ENCODE measurements around the gene SCN2A.

Gene SCN2A

DNA sequence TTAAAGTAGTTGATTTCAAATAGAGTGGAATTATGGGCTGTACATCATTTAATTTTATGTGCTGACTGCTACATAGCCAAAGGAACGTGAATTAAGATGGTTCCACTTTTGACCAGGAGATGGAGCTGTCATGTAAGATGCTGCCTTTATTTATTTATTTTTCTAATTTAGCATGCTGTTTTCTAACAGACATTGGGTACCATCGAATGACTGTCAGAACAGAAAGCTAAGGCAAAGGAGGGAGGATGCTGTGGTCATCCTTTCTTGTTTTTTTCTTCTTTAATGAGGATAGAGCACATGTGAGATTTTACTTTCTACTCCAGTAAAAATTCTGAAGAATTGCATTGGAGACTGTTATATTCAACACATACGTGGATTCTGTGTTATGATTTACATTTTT is at the start of gene SCN2A:
Gene SCN2A, plus strand, starts transcription at position 185 of the 400 bp plus-strand sequence. CDS start 56,410 bp downstream, outside the sequence.
- DNase-seq: peak; percentile 86

DNA sequence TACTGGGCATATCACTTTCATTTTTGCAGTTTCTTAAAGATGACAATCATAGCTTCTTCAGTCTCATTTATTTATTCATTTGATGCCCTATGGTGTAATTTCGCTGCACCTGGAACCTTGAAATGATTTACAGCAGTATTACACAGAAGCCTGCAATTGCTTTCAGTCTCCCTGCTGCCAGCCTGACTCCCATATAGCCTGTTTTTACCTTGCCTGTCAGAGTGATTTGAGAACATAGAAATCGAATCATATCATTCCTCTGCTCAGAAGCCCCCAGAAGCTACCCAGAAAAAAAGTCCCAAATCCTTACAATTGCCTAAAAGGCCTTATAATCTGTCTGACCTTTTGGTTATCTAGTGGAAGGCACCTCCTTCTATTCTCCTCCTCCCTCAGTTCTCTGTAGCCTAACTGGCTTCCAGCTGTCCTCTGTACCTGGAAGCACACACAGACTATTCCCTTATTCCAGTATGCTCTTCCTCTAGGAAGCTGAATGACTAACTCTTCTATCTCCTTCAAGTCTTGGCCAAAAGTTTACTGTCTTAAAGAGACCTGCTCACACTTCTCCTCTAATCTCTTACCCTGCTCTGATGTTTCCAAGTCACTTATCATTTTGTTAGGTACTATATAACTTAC is 48.0 kb upstream of the SCN2A start:
- DNase-seq: no peak

DNA sequence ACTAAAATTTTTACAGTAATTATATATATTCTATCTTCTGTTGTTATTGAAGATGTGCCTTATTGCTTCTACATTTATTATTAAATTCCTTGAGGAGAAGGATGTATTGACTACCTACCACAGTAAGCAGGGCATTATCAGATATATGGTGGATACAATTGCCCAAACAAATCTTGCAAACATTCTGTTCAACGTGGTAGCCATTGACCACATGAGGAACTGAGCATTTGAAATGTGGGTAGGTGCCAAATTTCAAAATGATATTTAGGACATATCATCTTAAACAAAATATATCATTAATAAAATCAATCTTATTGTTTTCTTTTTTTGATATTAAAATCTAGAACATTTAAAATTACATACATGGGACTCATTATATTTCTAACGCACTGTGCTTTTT is 46.5 kb upstream of the SCN2A start:
- no peak for DNase-seq

DNA sequence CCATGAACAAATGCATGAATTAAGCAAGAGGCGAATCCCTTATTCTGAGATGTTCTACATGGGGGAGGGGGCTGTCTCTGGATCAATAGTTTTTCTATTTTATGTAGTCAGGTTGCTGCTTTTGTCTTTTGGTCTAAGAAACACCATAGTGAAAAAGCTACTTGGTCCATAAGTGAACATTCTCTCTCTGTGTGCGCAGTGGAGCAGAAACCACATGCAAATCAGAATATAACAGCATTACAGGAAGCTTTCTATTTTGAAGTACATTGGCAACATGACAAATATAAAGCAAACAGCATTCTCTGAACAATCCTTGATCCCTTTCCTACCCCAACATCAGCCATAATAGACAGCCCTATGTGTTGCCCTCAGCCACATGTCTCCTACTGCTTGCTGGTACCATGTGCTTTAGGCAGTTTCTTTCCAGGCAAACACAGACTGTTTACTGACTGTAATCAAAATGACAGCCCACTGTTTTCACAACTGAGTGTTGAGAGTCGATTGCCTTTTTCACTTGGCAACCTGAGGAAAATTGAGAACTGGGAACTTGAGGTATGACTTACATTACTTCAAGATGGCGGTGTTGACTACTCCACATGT is 45.9 kb upstream of the SCN2A start:
- peak; percentile 79 for DNase-seq

DNA sequence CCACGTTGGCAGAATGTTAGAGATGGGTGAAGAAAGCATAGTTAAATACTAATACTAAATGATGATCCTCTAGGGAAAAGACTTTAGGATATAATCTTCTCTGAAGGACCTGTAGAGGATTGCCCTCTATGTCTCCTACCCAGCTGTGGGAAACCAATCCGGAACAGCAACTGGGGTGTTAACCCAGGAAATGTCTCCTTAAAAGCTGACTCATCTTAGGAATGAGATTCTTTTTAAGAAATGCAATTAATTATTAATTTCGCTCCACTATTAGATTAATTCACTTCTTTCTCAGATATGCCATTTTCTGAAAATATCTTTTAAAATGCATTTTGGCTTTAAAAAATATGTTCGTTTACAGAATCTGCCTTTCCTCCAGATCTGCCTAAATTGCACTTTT is 42.8 kb upstream of the SCN2A start:
- no peak for DNase-seq

DNA sequence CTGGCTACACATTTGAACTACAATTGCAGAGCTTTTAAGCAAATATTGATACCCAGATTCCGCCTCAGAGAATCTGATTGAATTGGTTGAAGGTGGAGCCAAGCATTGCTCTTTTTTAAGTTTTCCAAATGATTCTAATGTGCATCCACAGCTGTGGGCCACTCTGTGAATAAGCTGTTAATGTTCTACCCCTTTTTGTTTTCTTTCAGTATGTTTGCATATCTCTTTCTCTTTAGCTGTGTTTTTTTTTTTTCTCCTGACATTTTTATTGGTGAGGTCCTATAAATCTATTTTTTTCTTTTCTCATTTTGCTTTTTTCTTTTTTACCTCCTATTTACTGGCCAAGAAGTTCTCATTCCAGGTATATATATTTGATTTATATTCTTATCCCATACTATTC is 41.9 kb upstream of the SCN2A start:
- peak; percentile 75 for DNase-seq

DNA sequence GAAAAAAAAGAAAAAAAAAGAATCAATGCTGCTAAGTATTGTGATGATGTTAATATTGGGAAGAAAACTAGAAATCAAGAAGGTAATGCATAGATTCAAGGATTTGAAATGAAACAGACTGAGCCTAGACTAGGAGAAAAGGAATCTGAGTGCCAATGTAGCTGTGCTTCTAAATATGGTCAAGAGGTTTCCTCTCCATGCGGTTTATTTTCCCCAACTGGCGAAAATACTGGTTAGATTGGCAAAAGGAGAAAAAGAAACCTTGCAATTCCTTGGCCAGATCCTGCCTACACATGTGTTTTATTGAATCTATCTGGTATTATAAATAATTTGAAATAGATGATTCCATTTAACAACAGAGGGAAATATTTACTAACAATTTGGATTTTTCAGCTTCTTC is 41.0 kb upstream of the SCN2A start:
- DNase-seq: no peak

DNA sequence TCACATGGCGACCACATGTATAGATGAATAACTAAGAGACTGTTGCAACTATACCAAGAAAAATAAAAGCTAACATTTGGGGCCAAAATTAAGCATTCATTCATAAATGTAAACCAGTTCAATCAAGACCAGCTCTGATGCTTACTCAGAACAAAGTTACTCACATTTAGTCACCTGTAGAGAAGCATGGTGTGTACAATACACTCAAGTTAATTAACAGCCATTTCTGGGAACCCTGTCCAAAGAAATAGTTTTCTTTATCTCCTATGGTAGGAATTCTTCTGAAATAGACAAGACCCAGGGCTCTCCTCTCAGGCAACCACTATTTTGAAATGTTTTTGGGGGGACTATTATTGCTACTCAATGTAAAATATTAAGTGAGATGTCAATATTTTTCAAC is 37.0 kb upstream of the SCN2A start:
- peak; percentile 60 for DNase-seq

DNA sequence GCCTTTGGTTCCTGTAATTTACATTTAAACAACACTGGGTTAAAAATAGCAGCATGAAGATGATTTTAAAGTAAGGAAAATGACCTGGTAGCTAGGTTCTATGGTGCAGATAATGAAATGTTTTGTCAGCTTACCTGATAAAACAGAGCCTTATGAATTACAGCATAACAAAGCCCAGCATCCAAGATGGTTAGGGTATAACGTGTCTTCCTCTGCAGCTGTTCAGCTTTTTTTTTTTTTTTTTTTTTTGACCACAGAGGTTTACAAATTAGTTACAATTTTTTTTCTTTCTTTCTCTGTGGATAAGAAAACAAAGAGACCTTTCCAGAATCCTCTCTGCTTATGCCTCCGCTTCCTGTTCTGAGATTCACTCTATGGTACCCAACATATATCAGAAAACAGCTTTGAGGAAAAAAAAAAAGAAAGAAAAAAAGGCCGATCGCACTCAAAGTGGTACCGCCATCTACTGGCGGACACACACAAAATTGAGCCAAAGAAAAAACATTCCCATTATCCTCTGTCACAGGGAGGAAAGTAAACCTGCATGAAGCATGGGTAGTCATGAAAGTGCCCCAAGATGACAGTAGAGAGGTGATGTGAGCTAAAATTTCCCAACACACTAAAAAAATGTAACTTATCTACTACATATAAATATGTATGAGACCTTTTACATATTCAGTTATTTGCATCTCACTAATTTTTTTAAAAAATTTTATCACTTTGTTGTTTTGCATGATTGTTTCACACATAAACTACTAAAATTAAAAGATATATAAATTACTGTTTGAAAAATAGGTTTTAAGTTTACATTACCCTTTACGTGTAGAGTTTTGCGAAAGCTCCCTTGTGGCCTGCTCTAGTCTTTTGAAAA is 35.3 kb upstream of the SCN2A start, which contains the start of gene SCN3A:
Gene SCN3A, minus strand, starts transcription at position 362 of the 871 bp plus-strand sequence. CDS start 27,656 bp downstream, outside the sequence.
- peak; percentile 92 for DNase-seq

DNA sequence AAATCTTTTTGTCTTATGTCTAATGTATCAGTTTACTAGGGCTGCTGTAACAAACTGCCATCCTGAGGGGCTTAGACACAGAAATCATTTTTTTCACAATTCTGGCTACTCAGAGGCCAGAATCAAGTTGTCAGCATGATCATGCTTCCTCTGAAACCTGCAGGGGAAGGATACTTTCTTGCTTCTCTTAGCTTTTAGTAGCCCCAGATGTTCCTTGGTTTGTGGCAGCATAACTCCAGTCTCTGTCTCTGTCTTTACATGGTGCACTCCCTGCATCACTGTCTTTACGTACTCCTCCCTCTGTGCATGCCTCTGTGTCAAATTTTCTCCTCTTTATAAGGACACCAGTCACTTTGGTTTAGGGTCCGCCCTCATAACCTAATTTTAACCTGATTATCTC is 33.3 kb upstream of the SCN2A start:
- DNase-seq: no peak

DNA sequence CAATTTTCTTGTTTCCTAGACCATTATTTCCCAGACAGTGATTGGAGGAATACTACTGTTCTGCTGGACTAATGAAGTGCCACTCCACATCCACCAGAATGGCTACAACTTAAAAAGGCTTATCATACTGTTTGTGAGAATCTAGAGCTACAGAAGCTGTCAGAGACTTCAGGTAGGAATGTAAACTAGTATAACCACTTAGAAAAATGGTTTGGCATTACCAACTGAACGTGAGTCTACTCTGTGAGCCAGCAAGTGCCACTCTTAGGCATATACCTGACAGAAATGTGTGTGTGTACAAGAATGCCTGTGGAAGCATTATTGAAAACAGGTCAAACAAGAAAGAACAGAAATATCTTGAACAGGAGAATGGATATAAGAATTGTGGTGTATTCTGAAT is 31.1 kb upstream of the SCN2A start:
- DNase-seq: no peak

DNA sequence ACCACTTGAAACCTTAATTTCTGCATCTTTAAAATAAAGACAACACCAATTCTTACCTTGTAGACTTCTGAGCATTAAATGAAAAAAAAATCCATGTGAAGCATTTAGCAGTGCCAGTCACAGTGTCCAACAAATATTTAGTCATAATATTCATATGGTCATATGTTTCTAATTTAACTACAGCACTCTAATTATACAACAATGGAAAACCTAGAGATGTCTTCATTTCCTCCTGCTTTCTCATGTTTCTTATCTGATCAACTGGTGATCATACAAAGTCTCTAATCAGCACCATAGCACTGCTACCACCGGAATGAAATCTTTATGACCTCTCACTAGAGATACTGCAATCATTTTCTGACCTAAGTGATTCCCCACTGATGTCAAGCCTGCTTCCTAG is 25.1 kb upstream of the SCN2A start:
- DNase-seq: no peak

DNA sequence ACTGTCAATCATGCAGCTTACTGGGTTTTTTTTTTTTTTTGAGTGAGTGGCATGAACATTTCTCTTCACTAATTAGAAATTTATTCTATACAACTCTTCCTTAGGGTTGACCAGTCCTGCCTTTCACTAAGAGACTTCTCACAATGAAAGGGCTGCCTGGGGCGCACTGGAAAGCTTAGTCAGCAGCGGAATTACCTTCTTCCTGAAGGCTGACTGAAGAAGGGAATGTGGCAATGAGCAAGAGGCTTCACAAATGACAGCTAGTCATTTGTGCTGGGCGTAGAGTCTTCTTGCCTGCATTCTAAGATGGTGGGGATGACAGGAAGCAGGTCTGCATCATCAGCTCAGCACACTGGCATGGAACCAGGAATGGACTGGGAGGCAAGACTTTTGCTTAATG is 19.7 kb upstream of the SCN2A start:
- DNase-seq: no peak

DNA sequence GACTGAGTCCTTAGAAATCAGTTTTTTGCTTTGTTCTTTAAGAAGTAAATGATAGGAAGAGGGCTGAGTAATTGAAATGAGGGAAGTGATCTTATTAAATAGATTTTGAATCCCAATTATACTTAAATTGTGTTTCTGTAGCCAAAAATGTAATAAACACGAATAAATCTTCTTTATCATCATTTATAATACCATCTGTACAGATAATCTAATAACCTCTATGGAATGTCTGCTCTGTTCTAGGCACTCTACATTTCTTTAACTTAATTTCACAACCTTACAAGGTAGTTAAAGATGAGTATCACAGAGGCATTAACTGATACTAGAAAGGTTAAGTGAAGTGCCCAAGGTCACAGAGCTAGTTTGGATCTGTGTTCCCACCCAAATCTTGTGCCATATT is 14.3 kb upstream of the SCN2A start:
- no peak for DNase-seq

DNA sequence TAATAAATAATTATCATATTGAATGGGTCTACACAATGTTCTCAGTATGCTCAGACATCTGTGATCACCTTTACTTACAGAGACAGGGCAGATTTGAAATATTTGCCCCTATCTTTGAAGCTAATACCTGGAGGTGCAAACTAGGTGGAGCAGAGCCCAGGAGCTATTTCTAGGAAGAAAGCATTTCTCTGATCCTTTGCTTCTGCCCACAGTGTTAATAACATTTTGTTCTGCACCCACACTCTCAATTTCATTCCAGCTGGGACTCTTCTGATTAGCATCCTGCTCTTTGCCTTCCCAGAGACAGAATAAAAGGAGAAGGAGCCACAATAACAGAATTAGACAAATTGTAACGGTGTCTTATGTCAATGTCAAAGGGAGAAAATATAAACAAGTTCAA is 11.6 kb upstream of the SCN2A start:
- DNase-seq: no peak

DNA sequence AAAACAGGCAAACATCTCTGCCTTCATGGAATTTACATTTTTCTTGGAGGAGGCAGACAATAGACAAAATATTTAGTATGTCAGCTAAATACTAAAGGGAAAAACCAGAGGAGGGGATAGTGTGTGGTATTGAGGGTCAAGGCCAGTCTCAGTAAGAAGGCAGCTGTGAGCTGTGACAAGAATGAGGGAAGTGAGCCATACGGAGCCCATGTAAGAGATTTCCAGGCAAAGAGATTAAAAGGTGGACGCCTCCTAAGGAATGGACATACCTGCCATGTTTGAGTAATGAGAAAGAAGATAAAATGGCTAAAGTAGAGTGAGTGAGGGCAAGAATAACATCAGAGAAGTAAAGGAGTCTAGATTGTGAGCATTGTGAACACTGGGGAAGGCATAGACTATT is 2.2 kb upstream of the SCN2A start:
- DNase-seq: no peak

DNA sequence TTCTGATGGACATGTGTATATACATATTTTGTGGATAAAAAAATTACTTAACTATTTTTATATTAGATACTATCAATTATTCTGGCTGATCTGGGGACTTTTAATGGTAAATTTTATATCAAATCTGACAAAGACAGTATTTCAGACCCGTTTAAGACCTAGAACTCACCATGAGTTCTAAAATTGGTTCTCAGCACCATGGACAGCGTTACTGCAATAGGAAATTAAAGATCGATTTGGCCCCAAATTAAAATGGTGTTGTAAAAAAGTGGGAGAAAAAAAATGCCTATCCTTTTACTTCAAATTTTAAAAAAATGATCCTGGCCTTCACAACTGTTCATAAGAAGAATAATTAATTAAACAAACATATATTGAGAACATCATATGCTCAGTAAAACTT is 919 bp upstream of the SCN2A start:
- no peak for DNase-seq

DNA sequence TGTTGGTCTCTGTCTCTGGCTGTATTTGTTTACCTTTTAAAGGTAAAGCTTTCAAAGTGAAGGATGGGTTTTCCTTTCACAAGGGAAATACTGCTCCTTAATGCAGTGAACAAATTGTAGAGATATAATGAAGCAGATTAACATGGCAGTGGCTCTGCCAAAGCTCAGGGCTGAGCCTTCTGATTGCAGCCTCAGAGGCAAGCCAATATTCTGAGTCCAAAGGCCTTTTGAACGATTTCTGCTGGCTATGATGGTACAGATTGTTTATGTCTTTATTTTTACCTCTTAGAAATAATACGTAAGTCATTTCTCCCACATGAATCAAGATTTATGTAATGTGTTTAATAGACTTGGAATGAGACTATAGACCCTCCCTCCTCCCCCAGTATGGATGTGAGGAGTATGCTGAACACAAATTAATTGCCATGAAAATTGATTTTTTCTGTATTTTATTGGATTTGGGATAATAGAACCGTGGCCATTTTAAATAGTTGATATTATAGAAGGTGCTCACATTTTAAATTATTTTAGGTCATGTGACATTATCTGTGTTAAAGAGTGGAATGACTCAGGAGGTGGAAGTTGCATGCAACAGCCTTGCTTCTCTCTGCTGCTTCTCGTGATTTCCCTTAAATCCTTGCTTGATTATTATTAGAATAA is 772 bp downstream of the SCN2A start:
- no peak for DNase-seq

DNA sequence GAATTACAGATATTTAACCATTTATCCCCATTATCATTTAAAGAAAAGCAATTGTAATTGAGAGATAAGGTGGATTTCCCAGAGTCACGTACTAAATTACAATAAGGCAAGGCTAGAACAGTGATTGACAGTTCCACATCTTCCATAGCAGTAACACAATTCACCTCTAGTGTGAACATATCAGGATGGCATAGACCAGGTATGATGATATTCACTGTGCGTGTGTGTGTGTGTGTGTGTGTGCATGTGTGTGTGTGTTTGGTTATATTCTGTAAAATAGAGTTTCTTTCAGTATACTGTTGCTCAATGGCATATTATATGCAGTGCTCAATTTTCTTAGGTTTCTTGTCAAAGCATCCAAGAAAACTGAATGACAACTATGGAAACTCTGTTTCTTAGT is 1.7 kb downstream of the SCN2A start:
- peak; percentile 46 for DNase-seq

DNA sequence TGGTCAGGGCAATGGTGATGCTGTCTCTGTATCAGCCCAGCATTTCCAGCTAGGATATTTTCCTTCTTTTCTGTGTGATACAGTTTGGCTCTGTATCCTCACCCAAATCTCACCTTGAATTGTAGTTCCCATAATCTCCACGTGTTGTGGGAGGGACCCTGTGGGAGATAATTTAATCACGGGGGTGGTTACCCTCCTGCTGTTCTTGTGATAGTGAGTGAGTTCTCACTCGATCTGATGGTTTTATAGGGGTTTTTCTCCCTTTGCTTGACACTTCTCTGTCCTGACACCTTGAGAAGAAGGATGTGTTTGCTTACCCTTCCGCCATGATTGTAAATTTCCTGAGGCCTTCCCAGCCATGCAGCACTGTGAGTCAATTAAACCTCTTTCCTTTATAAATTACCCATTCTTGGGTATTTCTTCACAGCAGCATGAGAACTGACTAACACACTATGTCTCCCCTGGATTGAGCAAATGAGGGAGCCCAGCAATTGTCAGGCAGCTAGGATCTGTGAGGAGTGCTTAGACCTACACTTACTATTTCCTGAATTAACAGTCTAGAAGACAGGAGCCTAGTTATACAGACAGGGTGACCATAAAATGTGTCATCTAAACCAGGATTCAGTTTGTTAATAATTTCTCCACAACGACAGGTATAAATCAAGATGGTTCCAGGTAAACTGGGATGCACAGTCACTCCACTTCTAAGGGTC is 6.0 kb downstream of the SCN2A start:
- peak; percentile 43 for DNase-seq

DNA sequence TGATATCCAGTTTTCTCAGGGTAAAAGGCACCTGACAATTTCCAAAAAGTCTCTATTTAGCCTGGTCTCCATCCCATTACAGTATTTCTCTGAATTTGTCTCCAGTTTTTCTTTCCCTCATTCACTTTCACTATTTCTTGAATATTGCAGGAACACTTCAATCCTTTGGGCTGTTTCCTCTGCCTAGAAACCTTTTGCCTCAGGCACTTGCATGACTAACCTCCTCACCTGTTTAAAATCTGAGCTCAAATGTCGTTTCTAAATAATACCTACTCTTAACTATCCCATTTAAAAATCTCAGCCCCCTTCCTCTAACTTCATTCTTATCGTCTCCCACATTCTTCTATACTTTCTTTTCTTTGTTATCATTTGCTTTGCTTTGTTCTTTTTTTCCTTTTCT is 9.0 kb downstream of the SCN2A start:
- no peak for DNase-seq

DNA sequence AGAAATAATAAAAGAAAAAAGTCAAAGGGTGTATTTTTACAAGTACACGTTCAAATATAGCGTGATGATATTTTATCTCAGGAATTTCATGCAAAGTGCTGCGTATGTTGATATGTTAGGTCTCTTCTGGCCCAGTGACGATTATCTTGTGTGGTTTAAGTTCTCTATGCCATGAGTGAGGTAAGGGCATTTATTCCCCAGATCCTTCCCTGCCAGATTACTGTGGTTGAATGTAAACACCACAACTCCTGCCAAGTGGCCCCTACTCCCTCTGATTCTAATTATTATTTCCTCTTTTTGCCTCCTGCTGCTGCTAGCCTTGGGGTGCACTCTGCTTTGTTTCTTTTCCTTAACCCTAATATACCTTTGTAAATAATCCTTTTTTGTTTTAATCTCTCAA is 12.2 kb downstream of the SCN2A start:
- peak; percentile 56 for DNase-seq

DNA sequence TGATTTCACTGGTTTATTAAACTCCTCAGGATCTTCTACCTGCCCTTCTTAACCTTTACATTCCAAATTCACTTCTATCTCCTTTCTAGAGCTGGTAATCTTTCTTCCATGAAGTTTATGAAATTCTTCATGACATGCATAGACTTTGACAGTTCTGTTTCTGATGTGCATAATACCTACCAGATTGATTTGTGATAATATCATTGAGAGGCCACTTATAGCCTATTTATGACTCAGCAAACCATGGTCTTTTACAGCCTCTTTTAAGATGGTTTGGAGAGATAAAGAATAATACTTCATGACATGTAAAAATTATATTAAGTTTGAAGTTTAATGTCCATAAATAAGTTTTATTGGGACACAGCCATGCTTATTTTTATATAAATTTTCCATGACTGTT is 14.0 kb downstream of the SCN2A start:
- DNase-seq: no peak
